Activated CD4-positive, CD25-positive, alpha-beta regulatory T cell treated with anti-CD3 and anti-CD28 coated beads, Interleukin-2, amount 50 U/mL, for 16 hours (primary cell): ENCODE results near the gene KDM2A.
A peak's percentile ranks its signal among the peaks of the same experiment; 100 is the strongest.

ENCODE experiments used
- DNase-seq: peaks from one replicate; pipeline ENCODE4 v3.0.0-alpha.2; 2020; ENCODE audit warnings: low read depth, low spot score

KDM2A gene

DNA sequence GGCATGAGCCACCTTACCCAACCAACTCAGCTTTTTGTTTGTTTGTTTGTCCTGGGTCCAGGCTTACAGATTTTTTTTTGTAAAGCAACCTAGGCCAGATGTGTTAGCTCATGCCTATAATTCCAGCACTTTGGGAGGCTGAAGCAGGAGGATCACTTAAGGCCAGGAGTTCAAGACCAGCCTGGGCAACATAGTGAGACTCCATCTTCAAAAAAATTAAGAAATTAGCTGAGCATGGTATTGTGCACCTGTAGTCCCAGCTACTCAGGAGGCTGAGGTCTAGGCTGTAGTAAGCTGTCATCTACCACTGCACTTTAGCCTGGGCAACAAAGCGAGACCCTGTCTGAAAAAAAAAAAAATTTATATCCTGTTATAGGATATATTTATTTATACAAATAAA is 118.5 kb downstream of the KDM2A start:
- no peak for DNase-seq

DNA sequence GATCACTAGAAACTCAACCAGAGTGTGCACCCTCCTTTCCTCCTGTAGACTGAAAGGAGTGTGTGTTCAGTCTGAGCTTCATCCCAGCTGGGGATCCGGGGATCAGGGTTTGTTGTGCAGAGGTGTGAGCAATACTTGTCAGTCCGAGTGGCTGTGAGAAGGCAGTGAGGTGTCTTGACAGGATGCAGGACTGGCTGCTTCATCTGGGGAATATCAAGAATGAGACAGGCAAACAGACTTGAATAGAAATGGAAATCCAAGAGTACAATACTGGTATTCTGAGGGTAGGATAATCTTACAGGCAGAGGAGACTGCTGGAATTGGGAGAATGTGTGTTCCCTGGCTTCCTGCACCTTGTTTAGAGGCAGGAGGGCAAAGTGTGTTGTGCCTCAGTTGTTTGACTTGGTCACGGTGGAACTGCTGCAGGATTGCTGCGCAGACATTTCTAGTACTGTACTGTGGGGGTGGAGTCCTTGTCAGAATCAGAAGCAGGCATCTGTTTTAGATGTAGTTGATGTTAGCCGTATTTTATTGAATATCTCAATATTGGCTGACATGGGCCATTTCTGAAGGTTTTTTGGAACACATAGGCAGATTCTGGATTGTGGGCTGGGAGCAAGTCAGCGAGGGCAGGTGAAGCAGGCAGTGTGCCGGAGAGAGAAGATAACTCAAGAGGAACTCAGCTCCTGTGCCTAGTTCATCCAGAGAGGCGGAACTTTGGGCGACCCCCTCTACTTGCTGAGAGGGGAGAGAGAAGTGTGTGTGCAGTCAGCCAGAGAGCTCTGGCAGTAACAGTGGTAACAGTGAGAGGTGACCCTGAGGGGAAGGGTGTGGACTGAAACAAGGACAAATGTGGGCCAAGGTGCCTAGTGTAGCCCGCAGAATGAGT is 120.1 kb downstream of the KDM2A start:
- no peak for DNase-seq

DNA sequence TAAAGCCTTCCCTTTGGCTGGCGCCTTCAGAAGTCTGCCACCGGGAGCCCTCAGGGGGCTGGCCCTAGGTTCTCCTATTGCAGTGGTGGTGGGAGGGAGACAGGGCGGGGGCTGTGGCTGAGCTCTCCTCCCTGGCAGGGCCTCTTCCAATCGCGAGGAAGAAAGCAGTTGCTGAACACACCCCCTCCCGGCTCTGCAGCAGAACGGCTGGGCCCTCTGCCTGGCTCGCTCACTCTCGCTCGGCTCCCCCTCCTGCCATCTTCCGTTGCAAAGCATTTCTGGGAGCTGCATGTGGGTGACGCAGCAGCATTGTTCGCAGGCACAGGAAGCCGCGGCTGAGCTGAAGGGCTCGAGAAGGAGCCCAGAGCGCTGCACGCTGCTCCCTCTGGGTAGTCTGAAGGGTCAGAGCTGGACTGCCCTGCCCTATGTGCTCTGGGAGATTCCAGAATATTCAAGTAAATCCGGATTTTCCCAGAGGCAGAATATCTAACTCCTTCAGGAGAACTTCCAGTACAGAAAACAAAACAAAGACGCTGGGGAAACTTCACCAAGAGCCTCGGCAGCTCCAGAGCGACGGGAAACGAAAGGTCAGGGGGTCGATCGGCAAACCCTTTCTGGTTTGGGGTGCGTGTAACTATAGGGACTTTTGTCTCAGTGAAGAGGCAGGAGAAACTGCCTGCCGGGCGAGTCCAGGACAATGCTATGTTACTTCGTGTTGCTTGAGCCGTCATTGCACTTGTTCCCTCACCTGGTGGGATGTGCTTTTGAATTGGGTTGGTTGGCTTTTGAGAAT is 120.9 kb downstream of the KDM2A start:
- peak; percentile 91 for DNase-seq

DNA sequence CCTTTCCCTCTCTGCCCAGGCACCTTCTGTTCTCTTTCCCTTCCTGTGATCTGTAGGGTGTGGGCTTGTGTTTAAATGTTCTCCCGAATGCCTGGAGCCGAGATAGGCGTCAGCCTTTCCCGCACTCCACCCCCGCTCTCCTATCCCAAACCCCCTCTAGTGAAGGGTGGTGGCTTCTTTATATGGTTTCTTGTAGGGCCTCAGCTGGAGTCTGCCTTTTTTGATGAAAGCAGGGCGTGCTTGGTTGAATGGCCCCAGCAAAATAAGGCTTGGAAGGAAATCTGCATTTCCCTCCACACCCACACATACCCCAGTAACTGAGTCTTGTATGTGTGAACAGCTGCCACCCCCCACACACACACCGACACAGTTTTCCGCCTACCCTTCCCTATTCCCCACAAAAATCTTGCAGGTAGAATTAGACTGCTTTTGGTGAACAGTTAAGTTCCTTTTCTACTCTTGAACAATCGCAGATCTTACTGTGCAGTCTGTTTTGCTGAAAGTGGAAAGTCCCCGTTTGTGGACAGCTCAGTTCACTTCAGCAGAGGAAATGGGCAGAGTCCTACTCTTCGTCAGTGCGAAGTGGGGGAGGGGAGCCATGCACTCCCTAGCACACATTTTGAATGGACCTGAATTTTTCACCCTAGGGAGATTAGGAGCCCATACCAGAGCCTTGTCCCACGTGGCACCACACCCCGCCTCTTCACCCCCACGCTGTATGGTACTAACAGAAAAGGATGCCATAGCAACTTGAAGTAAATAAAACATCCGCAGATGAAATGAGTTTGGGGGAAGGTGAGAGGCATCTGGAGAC is 121.7 kb downstream of the KDM2A start:
- DNase-seq: peak; percentile 66

DNA sequence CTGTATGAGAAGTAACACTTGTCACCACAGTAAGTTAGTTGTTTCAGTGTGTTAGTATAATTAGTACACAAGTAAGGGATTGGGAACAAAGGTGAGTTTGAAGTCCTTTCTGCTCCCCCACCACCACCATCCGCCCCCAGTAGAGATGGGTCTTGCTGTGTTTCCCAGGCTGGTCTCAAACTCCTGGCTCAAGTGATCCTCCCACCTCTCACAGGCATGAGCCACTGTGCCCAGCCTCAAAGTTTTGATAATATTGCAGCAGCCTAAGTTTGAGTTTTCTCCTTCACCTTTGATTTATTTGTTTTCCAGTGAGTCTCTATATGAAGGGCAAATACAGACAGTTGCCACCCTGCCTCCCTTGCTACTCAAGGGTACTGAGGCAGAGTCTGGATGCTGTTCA is 123.5 kb downstream of the KDM2A start:
- no peak for DNase-seq

DNA sequence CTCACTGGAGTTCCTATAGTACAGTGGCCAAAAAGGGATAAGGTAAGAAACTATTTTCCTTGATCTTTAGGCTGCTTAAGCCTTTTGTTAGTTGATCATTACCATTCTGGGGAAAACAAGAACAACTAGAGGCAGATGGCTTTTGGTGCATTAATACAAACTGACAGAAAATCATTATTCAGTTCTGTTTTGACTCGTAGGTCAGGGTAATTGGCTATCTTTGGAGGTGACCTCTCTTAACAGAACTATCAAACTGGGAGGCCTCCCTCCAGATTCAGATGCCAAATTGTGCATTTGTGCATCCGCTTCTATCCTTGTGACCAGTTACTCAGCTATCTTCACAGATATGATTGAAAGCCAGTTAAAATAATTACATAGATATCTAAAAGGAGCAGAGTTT is 124.0 kb downstream of the KDM2A start:
- no peak for DNase-seq

DNA sequence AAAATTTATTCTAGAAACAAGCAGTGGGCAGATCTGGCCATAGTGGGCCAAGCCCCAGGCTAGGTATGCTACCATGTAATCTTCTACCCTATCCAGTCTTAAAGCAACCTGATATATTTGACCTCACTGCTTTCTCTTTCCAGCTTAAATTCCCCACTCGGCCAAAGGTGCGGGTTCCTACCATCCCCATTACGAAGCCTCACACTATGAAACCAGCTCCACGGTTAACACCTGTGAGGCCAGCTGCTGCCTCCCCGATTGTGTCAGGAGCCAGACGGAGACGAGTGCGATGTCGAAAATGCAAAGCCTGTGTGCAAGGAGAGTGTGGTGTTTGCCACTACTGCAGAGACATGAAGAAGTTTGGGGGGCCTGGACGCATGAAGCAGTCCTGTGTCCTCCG is 126.0 kb downstream of the KDM2A start:
- no peak for DNase-seq

DNA sequence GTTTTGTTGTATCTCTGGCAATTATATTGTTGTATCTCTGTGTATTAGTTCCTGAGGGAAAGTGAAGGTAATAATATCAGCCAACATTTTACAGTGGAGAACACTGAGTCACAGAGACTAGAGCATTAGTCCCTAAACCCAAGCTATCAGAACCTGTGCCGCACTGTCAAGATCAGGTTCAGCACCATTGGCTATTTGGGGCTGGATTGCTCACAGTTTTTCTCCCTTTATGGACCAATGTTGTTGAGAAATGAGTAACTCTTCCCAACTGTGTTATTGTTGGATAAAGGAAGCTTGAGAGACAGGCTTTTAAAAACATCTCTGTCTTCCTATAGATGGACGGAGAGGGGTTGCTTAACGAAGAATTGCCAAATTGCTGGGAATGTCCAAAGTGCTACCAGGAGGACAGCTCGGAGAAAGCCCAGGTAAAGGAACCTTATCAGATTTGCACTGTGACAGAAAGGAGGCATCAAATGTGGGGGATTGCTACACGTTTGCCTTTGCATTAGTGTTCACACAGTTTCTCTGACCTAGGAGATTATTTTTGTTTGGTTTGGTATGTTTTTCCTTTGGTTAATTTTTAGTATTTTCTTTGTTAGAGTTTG is 129.0 kb downstream of the KDM2A start:
- no peak for DNase-seq

DNA sequence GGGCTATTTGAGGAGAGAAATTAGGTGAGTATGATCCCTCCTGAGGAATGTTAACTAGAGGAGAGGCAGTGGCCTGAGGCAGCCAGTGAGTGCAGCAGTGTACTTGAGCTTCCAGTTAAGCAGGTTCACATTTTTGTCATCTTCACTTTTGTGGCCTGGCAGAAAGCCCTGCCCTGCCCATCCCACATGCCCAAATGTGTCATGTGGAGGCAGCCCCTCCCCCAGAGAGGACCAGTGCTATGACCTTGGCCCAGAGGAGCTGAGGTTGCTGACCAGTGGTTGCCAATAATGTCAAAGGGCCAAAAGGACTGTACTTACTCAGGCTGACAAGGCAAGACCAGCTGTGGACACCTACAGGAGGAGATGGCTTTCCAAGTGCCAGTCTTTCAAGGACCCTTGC is 129.6 kb downstream of the KDM2A start:
- no peak for DNase-seq

DNA sequence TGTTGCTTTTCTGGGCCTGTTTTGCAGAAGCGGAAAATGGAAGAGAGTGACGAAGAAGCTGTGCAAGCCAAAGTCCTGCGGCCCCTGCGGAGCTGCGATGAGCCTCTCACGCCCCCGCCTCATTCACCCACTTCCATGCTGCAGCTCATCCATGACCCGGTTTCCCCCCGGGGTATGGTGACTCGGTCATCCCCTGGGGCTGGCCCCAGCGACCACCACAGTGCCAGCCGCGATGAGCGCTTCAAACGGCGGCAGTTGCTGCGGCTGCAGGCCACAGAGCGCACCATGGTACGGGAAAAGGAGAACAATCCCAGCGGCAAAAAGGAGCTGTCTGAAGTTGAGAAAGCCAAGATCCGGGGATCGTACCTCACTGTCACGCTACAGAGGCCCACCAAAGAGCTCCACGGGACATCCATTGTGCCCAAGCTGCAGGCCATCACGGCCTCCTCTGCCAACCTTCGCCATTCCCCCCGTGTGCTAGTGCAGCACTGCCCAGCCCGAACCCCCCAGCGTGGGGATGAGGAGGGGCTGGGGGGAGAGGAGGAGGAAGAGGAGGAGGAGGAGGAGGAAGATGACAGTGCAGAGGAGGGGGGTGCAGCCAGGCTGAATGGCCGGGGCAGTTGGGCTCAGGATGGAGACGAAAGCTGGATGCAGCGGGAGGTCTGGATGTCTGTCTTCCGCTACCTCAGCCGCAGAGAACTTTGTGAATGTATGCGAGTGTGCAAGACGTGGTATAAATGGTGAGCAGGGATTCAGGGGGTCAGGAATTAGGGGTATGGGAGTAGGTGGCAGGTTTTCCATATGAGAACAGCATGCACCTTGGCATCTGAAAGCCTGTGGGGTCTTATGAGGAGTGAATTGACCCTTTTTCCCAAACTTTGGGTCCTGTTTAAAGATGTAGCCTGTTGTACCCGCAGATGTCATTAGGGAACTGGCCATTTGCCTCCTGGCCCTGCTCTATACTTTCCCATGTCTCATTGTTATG is 131.3 kb downstream of the KDM2A start:
- DNase-seq: no peak

DNA sequence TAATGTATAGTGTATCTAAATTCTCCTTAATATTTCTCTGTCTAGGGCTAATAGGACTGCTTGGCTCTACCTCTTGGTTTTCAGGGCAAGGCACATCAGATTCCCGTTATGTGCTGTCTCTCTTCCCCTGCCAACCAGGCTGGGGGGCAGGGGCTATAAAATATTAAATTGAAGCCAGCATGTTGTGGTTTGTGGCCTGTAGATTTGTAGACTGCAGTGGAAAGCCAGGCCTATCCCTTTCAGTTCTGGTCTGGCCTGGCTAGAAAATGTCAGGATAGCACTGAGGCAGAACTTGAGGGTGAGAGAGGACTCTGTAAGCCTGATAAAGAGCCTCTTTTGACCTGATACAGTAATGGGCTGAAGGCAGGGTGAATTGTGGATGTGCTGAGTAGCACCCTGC is 132.8 kb downstream of the KDM2A start:
- DNase-seq: no peak

DNA sequence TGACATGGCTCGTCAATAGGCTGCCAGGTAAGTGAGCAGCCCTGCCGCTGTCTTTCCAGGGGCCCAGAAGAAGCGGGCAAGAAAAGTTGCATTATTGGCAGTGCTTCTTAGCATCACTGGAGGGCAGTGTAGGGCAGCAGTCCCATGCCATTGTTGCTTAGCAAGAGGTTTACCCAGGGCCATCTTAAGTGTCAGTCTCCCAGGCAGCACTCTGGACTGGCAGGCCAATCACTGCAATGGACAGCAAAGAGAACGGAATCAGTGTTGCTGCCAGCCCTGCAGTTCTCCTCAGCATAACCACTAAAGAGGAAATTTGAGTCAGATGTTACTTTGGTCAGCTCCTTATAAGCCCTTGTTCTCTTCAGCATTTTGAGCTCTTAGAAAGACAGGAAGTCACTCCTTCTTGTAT is 133.8 kb downstream of the KDM2A start:
- no peak for DNase-seq

DNA sequence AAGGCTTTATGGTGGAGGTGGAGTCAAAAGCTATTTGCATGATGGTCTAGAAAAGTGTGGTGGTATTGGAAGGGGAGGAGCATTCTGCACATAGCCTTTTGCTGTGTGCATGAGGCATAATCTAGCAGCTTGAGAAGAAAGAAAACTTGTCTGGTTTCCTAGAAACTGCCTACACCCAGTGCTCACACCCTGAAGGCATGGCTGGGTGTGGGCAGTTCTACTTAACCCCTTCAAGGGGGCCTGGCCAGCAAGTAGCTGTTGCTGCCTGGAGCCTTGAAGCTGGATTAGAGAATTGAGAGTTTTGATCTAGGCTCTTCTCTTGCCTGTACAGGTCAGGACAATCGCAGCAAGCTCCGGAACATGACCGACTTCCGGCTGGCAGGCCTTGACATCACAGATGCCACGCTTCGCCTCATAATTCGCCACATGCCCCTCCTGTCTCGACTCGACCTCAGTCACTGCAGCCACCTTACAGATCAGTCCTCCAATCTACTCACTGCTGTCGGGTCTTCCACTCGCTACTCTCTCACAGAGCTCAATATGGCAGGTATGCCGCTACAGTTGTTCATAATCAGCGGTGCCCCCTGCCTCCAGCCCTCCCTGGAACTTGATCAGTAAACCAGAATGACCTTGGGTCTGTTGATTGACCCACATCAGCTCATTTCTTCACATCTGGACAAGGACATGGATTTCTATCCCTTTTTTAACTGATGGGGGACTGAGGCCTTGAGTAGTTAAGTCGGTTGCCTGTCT is 135.0 kb downstream of the KDM2A start:
- DNase-seq: no peak

DNA sequence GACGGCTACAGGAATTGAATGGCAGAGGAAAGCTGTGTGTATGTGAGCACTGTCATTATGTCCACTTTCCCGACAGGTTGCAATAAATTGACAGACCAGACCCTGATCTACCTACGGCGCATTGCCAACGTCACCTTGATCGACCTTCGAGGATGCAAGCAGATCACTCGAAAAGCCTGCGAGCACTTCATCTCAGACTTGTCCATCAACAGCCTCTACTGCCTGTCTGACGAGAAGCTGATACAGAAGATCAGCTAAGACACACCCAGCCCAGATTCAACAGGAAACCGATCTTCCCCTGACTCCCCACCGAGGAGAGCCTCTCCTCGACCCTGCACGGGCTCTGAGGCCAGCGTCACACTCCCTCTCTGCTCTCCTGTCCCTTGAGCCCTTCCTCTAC is 135.7 kb downstream of the KDM2A start:
- DNase-seq: no peak

DNA sequence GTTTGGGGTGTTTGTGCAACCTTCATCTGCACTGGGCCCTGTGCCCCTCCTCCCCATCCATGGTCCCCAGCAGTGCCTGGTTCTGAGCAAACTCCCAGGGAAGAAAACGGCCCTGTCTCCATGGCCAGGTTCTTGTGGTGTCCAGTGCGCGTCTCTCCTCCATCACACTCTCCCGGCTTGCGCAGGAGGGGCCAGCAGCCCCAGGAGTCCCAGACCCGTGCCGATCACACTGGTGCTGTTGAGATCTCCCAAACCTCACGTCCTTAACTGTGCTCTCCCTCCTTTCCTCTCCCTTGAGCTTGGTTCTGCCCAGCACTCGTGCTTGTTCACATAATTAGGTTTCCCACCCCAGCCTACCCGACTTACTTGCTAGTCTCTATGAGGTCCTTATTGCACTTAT is 136.3 kb downstream of the KDM2A start:
- no peak for DNase-seq

DNA sequence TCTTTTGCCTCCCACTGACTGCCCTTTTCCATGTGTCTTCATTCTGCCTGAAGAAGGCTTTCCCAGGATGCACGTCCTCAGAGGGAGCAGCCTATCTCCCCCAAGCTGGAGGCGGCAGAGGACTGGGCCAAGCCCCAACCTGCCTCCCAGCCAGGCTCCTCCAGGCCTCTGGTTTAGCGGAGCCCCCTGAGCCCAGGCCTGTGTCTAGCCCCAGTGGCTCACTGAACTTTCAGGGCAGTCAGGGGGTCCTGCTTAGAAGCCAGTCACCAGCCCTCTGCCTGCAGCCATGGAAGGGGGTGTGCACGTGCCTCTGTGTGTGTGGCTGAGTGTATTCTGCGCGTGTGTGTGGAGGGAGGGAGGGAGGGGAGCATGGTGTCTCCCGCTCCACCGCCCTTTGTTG is 136.8 kb downstream of the KDM2A start:
- DNase-seq: no peak

DNA sequence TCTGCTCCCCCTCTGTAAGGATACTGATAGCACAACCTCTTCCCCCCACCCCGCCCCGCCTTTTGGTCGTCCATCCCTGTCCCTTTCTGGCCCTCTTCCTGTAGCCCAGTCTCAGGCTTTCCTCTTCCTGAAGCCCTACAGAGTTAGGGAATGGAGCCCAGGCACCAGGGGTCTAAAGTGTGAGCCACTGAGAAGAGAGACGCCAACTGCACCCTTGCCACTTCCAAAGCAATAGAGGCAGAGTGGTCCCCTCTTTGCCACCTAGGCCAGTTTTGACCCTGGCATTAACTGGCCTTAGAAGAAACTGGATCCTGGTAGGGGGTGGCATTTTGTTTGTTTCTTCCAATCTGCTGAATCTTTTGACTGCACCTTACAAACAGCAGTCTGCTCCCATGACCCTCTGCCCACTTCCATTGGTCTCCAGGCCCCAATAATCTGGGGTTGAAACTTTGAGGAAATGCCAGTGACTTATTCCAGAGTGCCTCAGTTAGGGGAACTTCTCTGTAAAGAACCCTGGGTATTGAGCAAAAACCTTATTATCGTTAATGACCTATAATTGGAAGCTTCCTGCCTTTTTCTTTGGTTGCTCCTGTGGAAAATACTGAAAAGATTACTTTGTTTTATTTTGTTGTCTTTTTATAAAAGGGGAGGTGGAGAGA is 137.5 kb downstream of the KDM2A start:
- no peak for DNase-seq

DNA sequence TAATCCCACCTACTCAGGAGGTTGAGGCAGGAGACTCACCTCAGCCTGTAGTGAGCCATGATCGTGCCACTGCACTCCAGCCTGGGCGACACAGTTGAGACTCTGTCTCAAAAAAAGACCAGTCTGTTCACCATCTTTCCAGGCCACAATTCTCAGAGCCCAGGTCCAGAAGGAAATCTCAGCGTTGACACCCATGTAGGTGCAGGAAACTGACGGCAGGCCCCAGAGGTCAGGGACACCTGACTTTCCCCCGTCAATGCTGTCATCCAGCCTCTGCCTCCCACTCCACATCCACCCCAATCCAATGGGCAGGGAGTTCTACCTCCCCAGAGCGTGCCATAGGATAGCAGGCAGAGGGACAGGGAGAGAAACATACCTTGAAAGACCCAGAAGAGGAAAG is 141.3 kb downstream of the KDM2A start:
- no peak for DNase-seq
